Measurements from ENCODE around the gene CSN3.
"Not testable (repeated sequence)": the region's sequence is repeated elsewhere in the genome, so short reads cannot be mapped to it uniquely, and the experiment has no call there.

CSN3 gene, protein sequence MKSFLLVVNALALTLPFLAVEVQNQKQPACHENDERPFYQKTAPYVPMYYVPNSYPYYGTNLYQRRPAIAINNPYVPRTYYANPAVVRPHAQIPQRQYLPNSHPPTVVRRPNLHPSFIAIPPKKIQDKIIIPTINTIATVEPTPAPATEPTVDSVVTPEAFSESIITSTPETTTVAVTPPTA

DNA sequence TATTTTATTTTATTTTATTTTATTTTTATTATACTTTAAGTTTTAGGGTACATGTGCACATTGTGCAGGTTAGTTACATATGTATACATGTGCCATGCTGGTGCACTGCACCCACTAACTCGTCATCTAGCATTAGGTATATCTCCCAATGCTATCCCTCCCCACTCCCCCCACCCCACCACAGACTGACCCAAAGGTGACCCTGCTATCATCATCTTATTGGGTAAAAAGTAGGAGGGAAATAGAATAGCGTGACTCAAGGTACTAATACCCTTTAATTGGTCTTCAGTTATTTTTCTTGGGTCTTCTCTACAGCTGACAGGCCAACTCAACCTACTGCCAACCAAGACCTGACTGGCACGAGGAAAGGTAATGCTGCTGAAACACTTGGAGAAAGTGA, at the start of gene CSN3:
Gene CSN3, plus strand, starts transcription at position 301 of the 400 bp plus-strand sequence. CDS start 2,223 bp downstream, outside the sequence.
- TF ChIP-seq EP300 (IDR thresholded peaks at IDR 0.05; ENCODE audit: borderline replicate concordance); TEAD4 (IDR thresholded peaks at IDR 0.05): not testable (repeated sequence)
- TF ChIP-seq, protein P1, sequence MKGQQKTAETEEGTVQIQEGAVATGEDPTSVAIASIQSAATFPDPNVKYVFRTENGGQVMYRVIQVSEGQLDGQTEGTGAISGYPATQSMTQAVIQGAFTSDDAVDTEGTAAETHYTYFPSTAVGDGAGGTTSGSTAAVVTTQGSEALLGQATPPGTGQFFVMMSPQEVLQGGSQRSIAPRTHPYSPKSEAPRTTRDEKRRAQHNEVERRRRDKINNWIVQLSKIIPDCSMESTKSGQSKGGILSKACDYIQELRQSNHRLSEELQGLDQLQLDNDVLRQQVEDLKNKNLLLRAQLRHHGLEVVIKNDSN (IDR thresholded peaks at IDR 0.05), result not testable (repeated sequence)

DNA sequence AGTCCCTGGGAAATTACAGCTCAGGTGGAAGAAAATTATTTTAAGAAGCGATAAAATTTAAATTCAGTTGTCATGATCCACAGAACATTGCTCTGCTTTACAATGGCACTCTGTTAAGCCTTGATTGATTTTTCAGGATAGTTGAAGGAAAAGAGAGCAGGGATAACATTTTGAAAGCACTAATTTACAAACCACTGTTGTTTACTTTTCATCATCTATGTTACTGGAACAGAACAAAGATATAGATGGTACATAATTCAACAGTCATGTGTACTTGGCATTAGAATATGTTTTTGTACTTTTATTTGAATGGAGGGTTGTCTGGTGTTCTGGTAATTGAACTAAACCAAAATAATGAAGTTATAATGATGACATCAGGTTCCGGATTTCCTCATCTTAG, 49.5 kb upstream of the CSN3 start:
- no peak for TF ChIP-seq ZBTB7A (IDR thresholded peaks at IDR 0.05; ENCODE audit: low read depth)

DNA sequence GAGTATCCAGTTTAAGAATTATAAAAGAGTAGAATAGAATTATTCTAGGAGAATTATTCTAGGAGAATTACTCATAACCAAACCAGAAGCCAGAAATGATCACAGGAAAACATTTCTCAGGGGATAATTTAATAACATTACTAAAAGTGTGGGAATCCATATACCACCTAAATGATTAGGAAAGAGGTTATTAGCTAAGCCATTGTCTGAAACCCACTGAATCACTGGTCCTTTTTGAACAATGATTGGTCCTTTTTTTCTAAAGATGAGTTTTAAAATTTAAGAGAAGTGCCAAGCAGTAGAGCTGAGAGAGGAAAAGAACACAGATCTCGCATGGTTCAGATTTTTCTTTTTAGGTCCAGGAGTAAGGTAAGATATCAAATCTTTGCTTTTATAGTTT, 47.0 kb upstream of the CSN3 start, which contains the start of gene ODAM:
Gene ODAM, plus strand, starts transcription at position 301 of the 400 bp plus-strand sequence. CDS start 819 bp downstream, outside the sequence.
- TF ChIP-seq YY1 (IDR thresholded peaks at IDR 0.05; ENCODE audit: low read depth), result no peak

GRCh38 chr4:70196857-70197256, 45.5 kb upstream of the CSN3 start:
- TF ChIP-seq MAX (IDR thresholded peaks at IDR 0.05), result no peak
- TF ChIP-seq CREB1 (IDR thresholded peaks at IDR 0.05; ENCODE audit: low read depth), result no peak
- no peak for TF ChIP-seq EP300 (IDR thresholded peaks at IDR 0.05; ENCODE audit: borderline replicate concordance)
- no peak for TF ChIP-seq YY1 (IDR thresholded peaks at IDR 0.05; ENCODE audit: low read depth)
- no peak for TF ChIP-seq TCF12 (IDR thresholded peaks at IDR 0.05; ENCODE audit: low read depth)
- TF ChIP-seq CEBPB (IDR thresholded peaks at IDR 0.05), result no peak
- TF ChIP-seq NFIC (IDR thresholded peaks at IDR 0.05), result no peak
- TF ChIP-seq EGR1 (IDR thresholded peaks at IDR 0.05), result no peak
- TF ChIP-seq TEAD4 (IDR thresholded peaks at IDR 0.05), result no peak

DNA sequence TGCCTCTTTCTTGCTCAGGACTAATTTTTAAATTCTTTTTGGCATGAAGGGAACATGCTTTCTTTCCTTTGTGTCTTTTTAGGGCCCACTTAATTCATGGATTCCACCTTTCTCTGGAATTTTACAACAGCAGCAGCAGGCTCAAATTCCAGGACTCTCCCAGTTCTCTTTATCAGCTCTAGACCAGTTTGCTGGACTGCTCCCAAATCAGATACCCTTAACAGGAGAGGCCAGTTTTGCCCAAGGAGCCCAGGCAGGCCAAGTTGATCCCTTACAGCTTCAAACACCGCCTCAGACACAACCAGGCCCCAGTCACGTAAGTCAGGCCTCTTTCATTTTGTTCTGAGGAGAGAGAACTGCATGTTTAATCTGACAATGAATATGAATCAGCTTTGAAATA, 44.6 kb upstream of the CSN3 start:
- no peak for TF ChIP-seq MAX (IDR thresholded peaks at IDR 0.05)
- TF ChIP-seq CREB1 (IDR thresholded peaks at IDR 0.05; ENCODE audit: low read depth), result no peak
- TF ChIP-seq, protein P1 (IDR thresholded peaks at IDR 0.05), result no peak
- TF ChIP-seq, protein P2, sequence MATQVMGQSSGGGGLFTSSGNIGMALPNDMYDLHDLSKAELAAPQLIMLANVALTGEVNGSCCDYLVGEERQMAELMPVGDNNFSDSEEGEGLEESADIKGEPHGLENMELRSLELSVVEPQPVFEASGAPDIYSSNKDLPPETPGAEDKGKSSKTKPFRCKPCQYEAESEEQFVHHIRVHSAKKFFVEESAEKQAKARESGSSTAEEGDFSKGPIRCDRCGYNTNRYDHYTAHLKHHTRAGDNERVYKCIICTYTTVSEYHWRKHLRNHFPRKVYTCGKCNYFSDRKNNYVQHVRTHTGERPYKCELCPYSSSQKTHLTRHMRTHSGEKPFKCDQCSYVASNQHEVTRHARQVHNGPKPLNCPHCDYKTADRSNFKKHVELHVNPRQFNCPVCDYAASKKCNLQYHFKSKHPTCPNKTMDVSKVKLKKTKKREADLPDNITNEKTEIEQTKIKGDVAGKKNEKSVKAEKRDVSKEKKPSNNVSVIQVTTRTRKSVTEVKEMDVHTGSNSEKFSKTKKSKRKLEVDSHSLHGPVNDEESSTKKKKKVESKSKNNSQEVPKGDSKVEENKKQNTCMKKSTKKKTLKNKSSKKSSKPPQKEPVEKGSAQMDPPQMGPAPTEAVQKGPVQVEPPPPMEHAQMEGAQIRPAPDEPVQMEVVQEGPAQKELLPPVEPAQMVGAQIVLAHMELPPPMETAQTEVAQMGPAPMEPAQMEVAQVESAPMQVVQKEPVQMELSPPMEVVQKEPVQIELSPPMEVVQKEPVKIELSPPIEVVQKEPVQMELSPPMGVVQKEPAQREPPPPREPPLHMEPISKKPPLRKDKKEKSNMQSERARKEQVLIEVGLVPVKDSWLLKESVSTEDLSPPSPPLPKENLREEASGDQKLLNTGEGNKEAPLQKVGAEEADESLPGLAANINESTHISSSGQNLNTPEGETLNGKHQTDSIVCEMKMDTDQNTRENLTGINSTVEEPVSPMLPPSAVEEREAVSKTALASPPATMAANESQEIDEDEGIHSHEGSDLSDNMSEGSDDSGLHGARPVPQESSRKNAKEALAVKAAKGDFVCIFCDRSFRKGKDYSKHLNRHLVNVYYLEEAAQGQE (IDR thresholded peaks at IDR 0.05; ENCODE audit: low read depth), result no peak
- TF ChIP-seq NFIC (IDR thresholded peaks at IDR 0.05), result no peak
- no peak for TF ChIP-seq TAF1 (IDR thresholded peaks at IDR 0.05; ENCODE audit: low read depth)
- TF ChIP-seq TCF12 (IDR thresholded peaks at IDR 0.05; ENCODE audit: low read depth), result no peak
- no peak for TF ChIP-seq TEAD4 (IDR thresholded peaks at IDR 0.05)
- no peak for TF ChIP-seq RAD21 (IDR thresholded peaks at IDR 0.05; ENCODE audit: low read depth)
- no peak for TF ChIP-seq FOXM1 (IDR thresholded peaks at IDR 0.05; ENCODE audit: borderline replicate concordance, low read depth)
- TF ChIP-seq EP300 (IDR thresholded peaks at IDR 0.05; ENCODE audit: borderline replicate concordance), result no peak
- no peak for TF ChIP-seq CEBPB (IDR thresholded peaks at IDR 0.05)
- no peak for TF ChIP-seq ZBTB7A (IDR thresholded peaks at IDR 0.05; ENCODE audit: low read depth)
- no peak for TF ChIP-seq YY1 (IDR thresholded peaks at IDR 0.05; ENCODE audit: low read depth)
- no peak for TF ChIP-seq EGR1 (IDR thresholded peaks at IDR 0.05)

GRCh38 chr4:70203601-70204000, 38.8 kb upstream of the CSN3 start:
- TF ChIP-seq MAX (IDR thresholded peaks at IDR 0.05) (no peak), FOXM1 (IDR thresholded peaks at IDR 0.05; ENCODE audit: borderline replicate concordance, low read depth) (no peak), EP300 (IDR thresholded peaks at IDR 0.05; ENCODE audit: borderline replicate concordance) (no peak), NFIC (IDR thresholded peaks at IDR 0.05) (no peak), YY1 (IDR thresholded peaks at IDR 0.05; ENCODE audit: low read depth) (no peak), ZBTB7A (IDR thresholded peaks at IDR 0.05; ENCODE audit: low read depth) (no peak), TCF12 (IDR thresholded peaks at IDR 0.05; ENCODE audit: low read depth) (no peak), CREB1 (IDR thresholded peaks at IDR 0.05; ENCODE audit: low read depth) (no peak), TEAD4 (IDR thresholded peaks at IDR 0.05) (no peak)
- TF ChIP-seq, protein P1 (IDR thresholded peaks at IDR 0.05), result no peak
- TF ChIP-seq, protein P2 (IDR thresholded peaks at IDR 0.05; ENCODE audit: low read depth), result no peak

All from Ishikawa (cell line).